ENCODE results near the gene UHRF1. TPM values are rescaled to one million over a fixed set of nuclear protein-coding genes. Genes with fewer than 3 reads are reported as not detected.
"Not testable (repeated sequence)": the region's sequence is repeated elsewhere in the genome, so short reads cannot be mapped to it uniquely, and the experiment has no call there.

Gene UHRF1
- total RNA-seq, 1 experiment from 2014 or later: 230 TPM

DNA sequence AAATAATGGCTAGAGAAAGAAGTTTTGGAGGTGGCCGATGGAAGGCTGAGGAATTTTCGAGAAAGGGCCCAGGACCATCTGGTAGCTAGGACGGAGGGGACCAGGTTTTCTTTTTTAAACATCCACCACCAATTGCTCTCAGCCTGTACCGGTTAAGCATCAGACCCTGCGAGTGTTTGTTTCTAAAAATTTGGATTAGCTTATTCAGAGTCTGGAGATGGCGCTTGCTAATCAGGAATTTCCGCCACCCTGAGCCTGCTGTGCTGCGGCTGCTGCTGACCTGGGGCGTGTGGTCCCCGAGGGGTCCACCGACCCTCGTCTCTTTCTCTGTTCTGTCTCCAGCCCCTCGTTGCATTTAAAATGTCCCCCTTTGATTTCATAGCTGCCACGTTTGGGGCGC lies 2.0 kb downstream of the UHRF1 start:
- H3K36me3 ChIP-seq: peaks cover 56% of the 10 kb centered on the region
- H3K27ac ChIP-seq: no peak overlapping the region
- H3K4me3 ChIP-seq: peak overlapping the region; percentile 97
- H3K9me3 ChIP-seq (replicated peaks): no peaks in the 10 kb centered on the region
- no peaks in the 10 kb centered on the region for H3K27me3 ChIP-seq
- H3K4me1 ChIP-seq: peaks cover 44% of the 10 kb centered on the region
- DNase-seq: no peak

DNA sequence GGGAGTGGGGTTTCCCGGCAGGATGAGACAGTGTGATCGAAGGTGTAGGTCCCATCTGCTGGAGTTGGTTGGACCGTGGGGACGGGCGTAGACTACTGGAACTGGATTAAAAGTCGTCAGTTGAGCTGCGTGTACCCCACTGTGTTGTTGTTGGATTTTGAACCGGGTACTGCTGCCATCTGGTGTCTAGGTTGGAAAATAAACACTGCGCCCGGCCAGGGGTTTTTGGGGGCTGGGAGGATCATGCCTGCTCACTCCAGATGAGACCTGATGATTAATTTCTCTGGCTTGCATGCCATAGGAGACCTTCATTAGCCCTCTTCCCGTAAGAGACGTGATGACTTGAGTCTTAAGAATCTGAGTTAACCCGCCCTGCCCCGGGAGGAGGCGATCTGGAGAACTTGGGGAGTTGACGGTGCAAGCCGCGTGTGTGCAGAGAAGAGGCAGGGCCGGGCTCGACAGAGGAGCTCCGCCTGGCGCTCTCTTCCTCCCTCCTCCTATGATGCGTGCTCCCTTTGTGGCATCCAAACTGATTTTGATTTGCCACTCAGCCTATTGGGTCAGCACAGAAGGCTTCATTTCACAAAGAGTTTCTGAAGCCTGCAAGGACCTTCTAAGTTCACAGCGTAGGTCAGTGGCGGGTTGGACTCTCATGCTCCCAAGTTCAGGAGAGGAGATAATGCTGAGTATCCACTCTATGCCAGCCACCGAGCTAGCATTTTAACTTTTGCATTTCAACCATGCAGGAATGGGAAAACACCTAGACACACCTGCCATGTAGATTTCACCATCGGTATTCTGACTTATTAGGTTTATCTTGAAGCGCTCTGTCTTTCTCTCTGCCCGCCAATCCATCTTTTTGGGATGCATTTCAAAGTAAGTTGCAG lies 2.7 kb downstream of the UHRF1 start:
- no peaks in the 10 kb centered on the region for H3K27me3 ChIP-seq
- H3K36me3 ChIP-seq: peaks cover 62% of the 10 kb centered on the region
- H3K27ac ChIP-seq: no peak overlapping the region
- peaks cover 44% of the 10 kb centered on the region for H3K4me1 ChIP-seq
- H3K4me3 ChIP-seq: peak overlapping the region; percentile 97
- no peaks in the 10 kb centered on the region for H3K9me3 ChIP-seq (replicated peaks)
- peak; percentile 45 to 62 for DNase-seq

DNA sequence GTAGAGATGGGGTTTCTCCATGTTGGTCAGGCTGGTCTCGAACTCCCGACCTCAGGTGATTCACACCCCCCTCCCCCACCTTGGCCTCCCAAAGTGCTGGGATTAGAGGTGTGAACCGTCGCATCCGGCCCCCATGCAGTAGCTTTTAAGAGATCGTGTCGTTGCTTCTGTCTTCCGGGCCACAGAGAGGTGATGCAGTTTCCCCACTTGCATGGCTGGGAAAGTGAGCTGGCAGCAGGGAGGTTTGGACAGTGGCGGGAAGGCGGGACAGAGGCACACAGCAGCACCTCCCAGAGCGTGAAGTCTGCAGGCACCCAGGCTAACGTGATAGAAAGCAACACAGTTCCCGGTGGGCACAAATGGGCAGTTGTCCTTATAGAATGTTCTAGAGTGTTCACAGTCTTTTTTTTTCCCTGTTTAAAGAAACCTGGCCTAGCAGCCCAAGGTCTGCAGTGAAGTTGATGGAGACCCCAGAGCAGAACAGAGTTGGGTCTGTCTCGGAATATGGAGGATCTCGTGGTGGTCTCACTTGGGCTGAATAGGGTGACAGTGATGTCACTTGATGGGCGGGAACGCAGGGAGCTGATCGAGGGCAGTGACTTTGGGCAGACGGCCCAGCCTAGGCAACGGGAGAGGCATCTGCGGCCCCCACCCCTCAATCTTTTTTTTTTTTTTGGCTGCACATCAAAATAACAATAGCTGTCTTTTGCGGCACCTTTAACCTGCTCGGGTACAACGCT lies 4.9 kb downstream of the UHRF1 start:
- no peak for DNase-seq
- Histone ChIP-seq H3K36me3 (peaks cover 80% of the 10 kb centered on the region), H3K4me1 (peaks cover 30% of the 10 kb centered on the region), H3K4me3 (no peak overlapping the region), H3K27ac (no peak overlapping the region), H3K9me3 (replicated peaks) (no peaks in the 10 kb centered on the region), H3K27me3 (no peaks in the 10 kb centered on the region)

DNA sequence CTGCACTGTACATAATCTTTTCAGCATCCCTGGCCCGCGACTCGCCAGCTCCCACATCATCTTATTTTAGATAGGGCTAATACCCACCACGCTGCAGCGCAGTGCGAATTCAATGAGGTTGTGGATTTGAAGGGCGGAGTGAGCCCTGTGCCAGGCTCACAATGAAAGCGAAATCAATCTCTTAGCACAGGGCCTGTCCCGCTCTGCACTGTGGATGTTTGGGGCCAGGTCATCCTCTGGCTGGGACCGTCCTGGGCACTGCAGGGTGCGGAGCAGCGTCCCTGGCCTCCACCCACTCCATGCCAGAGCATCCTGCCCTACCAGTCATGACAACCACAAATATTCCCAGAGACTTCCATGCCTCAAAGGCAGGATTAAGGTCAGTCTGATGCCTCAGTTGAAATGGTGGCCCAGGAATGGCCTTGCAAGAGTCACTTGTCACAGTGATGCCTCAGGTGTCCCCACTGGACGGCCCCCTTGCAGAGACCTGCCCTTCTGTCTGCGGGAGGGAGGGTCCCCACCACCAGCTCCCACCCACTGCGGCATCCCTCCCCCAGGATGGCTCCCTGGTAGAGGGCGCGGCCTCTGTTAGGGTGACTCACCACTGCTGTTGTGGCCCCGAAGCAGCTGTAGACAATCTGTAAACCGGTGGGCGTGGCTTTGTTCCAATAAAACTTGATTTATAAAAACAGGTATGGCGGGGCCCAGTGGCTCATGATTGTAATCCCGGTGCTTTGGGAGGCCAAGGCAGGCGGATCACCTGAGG lies 5.6 kb downstream of the UHRF1 start:
- H3K4me3 ChIP-seq: no peak overlapping the region
- DNase-seq: peak; percentile 79 to 80
- no peaks in the 10 kb centered on the region for H3K27me3 ChIP-seq
- H3K27ac ChIP-seq: peak overlapping the region; percentile 57
- H3K36me3 ChIP-seq: peaks cover 87% of the 10 kb centered on the region
- H3K4me1 ChIP-seq: peaks cover 30% of the 10 kb centered on the region
- H3K9me3 ChIP-seq (replicated peaks): no peaks in the 10 kb centered on the region

DNA sequence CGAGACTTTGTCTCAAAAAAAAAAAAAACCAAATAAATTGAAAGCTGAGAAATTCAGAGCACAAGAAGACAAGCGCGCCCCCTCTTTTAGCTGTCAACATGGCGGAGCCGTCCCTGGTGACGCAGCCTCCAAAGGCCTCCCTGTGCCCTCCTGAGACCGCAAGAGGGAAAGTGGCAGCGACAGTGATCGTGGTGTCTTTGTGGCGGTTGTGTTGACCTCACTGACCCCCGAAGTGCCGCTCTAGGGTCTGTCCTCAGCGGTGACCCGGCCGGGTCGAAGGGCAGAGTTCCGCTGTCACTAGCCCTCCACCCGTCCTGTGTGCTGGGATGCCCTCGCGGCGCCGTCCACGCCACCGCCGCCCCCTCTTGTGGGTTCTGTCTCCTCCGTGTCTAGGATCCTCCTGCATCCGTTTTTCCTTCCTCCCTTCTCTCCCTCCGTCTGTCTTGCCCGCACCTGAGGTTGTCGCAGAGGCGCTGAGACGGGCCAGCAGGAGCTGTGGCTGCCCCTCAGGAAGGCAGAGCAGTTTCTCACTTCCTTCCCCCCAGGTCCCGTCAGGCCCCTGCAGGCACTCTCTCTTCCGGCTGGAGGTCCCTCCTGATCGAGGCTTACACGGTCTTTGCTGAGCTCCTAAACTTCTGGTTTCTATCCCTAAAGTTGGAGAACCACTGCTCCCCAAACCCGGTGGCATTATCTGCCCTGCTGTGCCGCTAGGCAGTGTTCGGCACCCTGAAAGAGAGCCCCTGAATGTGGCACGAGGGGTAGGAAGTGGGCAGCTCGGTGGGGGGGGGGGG lies 7.2 kb downstream of the UHRF1 start:
- no peak overlapping the region for H3K4me3 ChIP-seq
- H3K27ac ChIP-seq: no peak overlapping the region
- H3K36me3 ChIP-seq: peaks cover 91% of the 10 kb centered on the region
- H3K27me3 ChIP-seq: no peaks in the 10 kb centered on the region
- H3K4me1 ChIP-seq: peaks cover 28% of the 10 kb centered on the region
- H3K9me3 ChIP-seq (replicated peaks): no peaks in the 10 kb centered on the region
- DNase-seq: no peak

DNA sequence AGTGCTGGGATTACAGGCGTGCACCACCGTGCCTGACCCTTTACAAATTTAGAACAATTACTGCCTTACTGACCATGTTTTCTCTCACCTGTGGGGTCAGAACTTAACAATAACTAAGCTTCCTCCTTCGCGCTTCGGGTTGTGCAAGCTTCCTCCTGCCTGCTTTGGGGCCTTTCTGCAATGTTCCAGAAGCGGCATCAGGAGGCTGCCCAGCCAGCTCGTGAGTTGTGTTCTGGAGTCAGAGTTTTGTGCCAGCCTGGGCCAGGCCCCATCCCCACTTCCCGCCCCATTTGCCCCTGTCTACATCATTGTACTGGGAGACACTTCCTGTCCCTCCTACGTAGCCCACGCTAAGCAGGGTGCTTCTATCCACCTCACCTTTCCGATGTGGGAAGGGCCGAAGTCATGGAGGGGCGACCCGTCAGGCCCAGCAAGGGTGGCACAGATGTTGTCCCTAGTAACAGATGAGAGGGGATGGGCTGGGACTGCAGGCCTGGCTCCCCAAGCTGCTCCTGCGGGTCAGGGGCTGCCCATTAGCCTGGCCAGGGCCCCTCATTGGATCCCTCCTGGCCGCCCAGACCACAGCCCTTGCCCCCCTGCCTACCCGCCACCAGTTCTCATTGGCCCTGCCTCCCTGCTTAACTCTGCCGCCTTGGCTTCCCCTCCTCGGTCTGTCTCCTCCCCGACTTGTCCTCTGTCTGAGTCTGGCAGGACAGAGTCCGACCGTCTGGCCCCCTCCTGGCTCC lies 13.4 kb downstream of the UHRF1 start:
- Histone ChIP-seq H3K4me3 (no peak overlapping the region), H3K27me3 (no peaks in the 10 kb centered on the region), H3K36me3 (peaks cover 89% of the 10 kb centered on the region), H3K9me3 (replicated peaks) (no peaks in the 10 kb centered on the region), H3K27ac (no peak overlapping the region), H3K4me1 (no peaks in the 10 kb centered on the region)
- DNase-seq: no peak

DNA sequence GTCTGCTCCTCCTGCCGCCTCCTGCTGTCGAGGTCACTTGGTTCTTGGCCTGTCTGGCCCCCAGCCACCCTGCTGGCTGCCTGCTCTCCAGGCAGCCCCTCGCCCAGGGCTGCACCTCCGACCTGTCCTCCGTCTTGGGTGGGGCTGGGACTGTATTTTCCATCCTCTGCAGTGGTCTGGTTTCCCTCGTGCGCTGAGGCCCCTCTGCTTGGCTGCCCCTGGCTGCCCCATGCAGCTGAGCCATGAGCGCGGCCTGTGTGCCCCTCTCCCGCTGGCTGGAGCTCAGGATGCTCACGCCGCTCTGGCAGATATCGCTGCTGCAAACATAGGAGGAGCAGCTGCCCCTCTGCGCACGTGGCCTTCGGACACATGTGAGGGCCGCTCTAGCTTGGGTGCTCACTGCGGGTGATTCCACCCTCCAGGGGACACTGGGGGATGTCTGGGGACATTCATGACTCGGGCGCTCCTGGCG lies 14.0 kb downstream of the UHRF1 start:
- H3K4me1 ChIP-seq: no peaks in the 10 kb centered on the region
- H3K4me3 ChIP-seq: no peak overlapping the region
- no peak for DNase-seq
- H3K27ac ChIP-seq: no peak overlapping the region
- no peaks in the 10 kb centered on the region for H3K27me3 ChIP-seq
- no peaks in the 10 kb centered on the region for H3K9me3 ChIP-seq (replicated peaks)
- H3K36me3 ChIP-seq: peaks cover 91% of the 10 kb centered on the region

DNA sequence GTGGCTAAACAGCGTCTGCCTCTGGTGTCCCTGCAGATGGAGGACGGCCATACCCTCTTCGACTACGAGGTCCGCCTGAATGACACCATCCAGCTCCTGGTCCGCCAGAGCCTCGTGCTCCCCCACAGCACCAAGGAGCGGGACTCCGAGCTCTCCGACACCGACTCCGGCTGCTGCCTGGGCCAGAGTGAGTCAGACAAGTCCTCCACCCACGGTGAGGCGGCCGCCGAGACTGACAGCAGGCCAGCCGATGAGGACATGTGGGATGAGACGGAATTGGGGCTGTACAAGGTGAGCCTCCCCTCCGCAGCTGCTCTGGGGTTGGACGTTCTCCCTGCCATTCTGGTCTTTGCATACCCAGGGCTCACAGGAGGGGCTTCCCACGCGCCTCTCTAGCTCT lies 19.9 kb downstream of the UHRF1 start:
- Histone ChIP-seq H3K36me3 (peaks cover 93% of the 10 kb centered on the region), H3K4me1 (no peaks in the 10 kb centered on the region), H3K4me3 (no peak overlapping the region), H3K9me3 (replicated peaks) (no peaks in the 10 kb centered on the region), H3K27me3 (no peaks in the 10 kb centered on the region), H3K27ac (no peak overlapping the region)
- no peak for DNase-seq

DNA sequence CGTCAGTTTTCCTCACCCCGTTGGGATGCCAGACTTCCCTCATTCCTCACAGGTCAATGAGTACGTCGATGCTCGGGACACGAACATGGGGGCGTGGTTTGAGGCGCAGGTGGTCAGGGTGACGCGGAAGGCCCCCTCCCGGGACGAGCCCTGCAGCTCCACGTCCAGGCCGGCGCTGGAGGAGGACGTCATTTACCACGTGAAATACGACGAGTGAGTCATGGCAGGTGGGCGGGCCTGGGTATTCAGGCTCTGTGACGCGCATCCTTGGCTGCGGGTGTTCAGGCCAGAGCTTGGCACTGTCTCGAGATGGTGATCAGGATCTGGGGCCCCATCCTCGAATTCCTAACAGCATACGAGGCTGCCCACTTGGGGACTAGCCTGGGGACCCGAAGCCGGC lies 21.4 kb downstream of the UHRF1 start:
- Histone ChIP-seq H3K36me3 (peaks cover 94% of the 10 kb centered on the region), H3K9me3 (replicated peaks) (no peaks in the 10 kb centered on the region), H3K27me3 (no peaks in the 10 kb centered on the region), H3K4me3 (no peak overlapping the region), H3K27ac (no peak overlapping the region), H3K4me1 (no peaks in the 10 kb centered on the region)
- DNase-seq: no peak

DNA sequence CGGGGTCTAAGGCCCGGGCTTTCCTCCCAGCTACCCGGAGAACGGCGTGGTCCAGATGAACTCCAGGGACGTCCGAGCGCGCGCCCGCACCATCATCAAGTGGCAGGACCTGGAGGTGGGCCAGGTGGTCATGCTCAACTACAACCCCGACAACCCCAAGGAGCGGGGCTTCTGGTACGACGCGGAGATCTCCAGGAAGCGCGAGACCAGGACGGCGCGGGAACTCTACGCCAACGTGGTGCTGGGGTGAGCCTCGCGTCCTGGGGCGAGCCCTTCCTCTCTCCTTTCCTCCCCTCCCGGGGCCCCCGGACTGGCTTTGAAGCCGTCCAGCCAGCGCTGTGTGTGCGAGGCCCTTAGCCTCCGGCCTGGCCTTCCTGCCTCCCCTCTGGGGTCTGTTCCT lies 23.4 kb downstream of the UHRF1 start:
- no peaks in the 10 kb centered on the region for H3K9me3 ChIP-seq (replicated peaks)
- DNase-seq: no peak
- H3K4me3 ChIP-seq: no peak overlapping the region
- H3K36me3 ChIP-seq: peaks cover 96% of the 10 kb centered on the region
- H3K27ac ChIP-seq: no peak overlapping the region
- H3K4me1 ChIP-seq: no peaks in the 10 kb centered on the region
- no peaks in the 10 kb centered on the region for H3K27me3 ChIP-seq

DNA sequence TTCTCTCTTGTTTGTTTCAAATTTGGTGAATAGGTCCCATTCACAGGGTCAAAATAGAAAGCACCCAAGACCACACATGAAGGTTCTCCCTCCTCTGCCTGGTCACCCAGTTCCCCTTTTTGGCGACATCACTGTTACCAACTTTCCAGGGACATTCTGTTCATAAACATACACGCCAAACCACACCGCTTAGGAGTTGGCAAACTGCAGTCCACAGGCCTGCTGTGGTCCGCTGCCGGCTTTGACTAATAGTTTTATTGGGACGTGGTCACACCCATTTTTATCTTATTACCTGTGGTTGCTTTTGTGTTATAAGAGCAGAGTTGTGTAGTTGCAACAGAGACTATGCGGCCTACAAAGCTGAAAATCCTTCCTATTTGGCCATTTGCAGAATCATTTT lies 24.2 kb downstream of the UHRF1 start:
- H3K4me1 ChIP-seq: no peaks in the 10 kb centered on the region
- no peak overlapping the region for H3K4me3 ChIP-seq
- no peaks in the 10 kb centered on the region for H3K27me3 ChIP-seq
- peaks cover 95% of the 10 kb centered on the region for H3K36me3 ChIP-seq
- H3K9me3 ChIP-seq (replicated peaks): no peaks in the 10 kb centered on the region
- H3K27ac ChIP-seq: no peak overlapping the region
- no peak for DNase-seq

DNA sequence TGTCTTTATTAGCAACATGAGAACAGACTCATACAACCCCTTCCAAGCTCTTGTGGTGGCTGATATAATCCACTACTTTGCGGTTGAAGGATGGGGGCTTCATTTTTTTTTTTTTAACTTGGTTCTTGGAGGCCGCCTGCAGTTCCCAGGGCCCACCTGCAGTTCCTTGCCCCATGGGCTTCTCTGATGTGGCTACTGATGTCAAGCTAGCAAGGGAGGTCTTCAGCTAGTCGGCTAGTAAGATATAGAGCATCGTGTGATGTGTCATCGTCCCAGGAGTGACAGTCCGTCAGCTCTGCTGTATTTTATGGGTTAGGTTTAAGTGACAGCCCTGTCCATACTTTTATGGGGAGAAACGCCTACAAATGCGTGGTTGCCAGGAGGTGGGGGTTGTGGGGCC lies 26.1 kb downstream of the UHRF1 start:
- Histone ChIP-seq H3K4me3 (no peak overlapping the region), H3K27ac (no peak overlapping the region), H3K9me3 (replicated peaks) (no peaks in the 10 kb centered on the region), H3K27me3 (no peaks in the 10 kb centered on the region), H3K4me1 (no peaks in the 10 kb centered on the region), H3K36me3 (peaks cover 94% of the 10 kb centered on the region)
- DNase-seq: no peak

DNA sequence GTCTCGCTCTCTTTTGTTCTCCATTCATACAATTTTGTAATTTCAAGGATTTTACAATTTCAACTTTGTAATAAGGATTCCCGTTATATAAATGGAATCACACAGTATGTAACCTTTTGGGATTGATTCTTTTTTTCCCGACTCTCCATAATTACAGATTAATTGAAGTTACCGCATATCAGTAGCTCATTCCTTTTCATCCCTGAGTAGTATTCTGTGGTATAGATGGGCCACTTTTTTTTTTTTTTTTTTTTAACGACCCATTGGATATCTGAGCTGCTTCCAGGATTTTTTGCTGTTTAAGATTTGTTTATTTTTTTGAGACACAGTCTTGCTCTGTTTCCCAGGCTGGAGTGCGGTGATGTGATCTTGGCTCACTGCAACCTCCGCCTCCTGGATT lies 27.8 kb downstream of the UHRF1 start:
- no peaks in the 10 kb centered on the region for H3K27me3 ChIP-seq
- no peak overlapping the region for H3K27ac ChIP-seq
- no peak overlapping the region for H3K4me3 ChIP-seq
- peaks cover 94% of the 10 kb centered on the region for H3K36me3 ChIP-seq
- no peaks in the 10 kb centered on the region for H3K4me1 ChIP-seq
- no peaks in the 10 kb centered on the region for H3K9me3 ChIP-seq (replicated peaks)
- no peak for DNase-seq

DNA sequence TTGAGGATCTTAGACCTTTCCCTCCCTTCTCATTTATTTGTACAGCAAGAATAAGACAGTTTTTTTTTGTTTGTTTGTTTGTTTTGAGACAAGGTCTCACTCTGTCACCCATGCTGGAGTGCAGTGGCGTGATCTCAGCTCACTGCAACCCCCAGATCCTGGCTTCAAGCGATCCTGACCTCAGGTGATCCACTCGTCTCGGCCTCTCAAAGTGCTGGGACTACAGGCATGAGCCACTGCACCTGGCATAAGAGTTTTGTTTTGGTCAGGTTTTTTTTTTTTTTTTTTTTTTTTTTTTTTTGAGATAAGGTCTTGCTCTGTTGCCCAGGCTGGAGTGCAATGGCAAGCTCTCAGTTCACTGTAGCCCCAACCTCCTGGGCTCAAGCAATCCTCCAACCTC lies 29.2 kb downstream of the UHRF1 start:
- H3K4me1 ChIP-seq; DNase-seq; H3K9me3 ChIP-seq (replicated peaks); H3K27ac ChIP-seq; H3K27me3 ChIP-seq; H3K4me3 ChIP-seq: not testable (repeated sequence)
- H3K36me3 ChIP-seq: peaks cover 93% of the 10 kb centered on the region

Data from SJCRH30 (cell line).